NB4 (cell line): ENCODE data around the gene SCMH1.
"Not testable (repeated sequence)": the region's sequence is repeated elsewhere in the genome, so short reads cannot be mapped to it uniquely, and the experiment has no call there.

Source experiments
- DNase-seq: peaks from one replicate; pipeline ENCODE4 v3.0.0; 2010; ENCODE audit warnings: low read depth
- H3K4me3 ChIP-seq: one replicate; pipeline ENCODE4 v1.5.1; 2011; ENCODE audit warnings: mild to moderate bottlenecking, low read depth, low read length, moderate library complexity
- CTCF ChIP-seq: IDR thresholded peaks from one replicate; pipeline ENCODE4 v1.5.1; 2012; ENCODE audit warnings: low read depth, low read length
- MYC ChIP-seq: IDR thresholded peaks from 2 replicates; pipeline ENCODE4 v1.6.1; 2011; ENCODE audit warnings: low read depth, low read length
- POLR2A ChIP-seq: IDR thresholded peaks from 2 replicates; pipeline ENCODE4 v1.6.1; 2011; ENCODE audit warnings: mild to moderate bottlenecking; ENCODE audit not compliant: insufficient read length; ENCODE audit errors: extremely low read depth
- TF ChIP-seq, protein P1 (sequence below): IDR thresholded peaks from 2 replicates; pipeline ENCODE4 v1.6.1; 2011; ENCODE audit warnings: low read depth, low read length

SCMH1 gene

GRCh38 chr1:41138549-41138948 is 103.6 kb downstream of the SCMH1 start:
- DNase-seq: no peak
- TF ChIP-seq CTCF (no peak), MYC (no peak), POLR2A (no peak)
- TF ChIP-seq, protein P1, sequence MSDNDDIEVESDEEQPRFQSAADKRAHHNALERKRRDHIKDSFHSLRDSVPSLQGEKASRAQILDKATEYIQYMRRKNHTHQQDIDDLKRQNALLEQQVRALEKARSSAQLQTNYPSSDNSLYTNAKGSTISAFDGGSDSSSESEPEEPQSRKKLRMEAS: no peak
- H3K4me3 ChIP-seq: no peak overlapping the region

GRCh38 chr1:41135196-41135947 is 106.7 kb downstream of the SCMH1 start:
- DNase-seq: no peak
- TF ChIP-seq POLR2A: no peak
- H3K4me3 ChIP-seq: no peak overlapping the region

DNA sequence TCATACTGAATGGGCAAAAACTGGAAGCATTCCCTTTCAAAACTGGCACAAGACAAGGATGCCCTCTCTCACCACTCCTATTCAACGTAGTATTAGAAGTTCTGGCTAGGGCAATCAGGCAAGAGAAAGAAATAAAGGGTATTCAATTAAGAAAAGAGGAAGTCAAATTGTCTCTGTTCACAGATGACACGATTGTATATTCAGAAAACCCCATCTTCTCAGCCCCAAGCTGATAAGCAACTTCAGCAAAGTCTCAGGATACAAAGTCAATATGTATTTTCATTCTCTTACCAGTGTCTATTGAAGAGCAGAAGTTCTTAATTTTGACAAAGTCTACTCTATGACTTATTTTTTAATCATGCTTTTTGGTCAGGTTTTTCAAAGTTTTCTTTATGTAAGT is 107.8 kb downstream of the SCMH1 start:
- peak; percentile 4 for DNase-seq
- not testable (repeated sequence) for H3K4me3 ChIP-seq

- H3K4me3 ChIP-seq: no peak overlapping the region
- peak; percentile 44 for DNase-seq
- TF ChIP-seq CTCF (peak; percentile 38), POLR2A (no peak)
Observed at GRCh38 chr1:41122851-41123518, 119.1 kb downstream of the SCMH1 start.

DNA sequence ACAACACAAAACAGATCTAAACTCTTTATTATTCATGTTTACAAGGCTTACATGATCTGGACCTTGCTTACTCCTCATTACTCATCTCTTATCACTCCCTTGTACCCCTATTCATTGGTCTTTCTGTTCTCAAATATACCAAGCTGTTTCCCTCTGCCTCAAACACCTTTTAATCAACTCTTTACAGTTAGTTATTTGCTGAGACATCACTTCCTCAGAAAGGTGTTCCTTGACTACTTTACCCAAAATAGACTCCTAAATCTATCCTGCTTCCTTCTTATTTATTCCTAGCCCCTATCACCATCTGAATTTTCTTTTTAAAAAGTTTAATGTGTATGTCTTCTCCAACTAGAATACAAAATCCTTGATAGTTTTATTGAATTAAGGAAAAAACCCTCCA is 120.0 kb downstream of the SCMH1 start:
- no peak overlapping the region for H3K4me3 ChIP-seq
- no peak for DNase-seq
- TF ChIP-seq, protein P1: no peak
- TF ChIP-seq MYC: no peak
- no peak for TF ChIP-seq CTCF
- no peak for TF ChIP-seq POLR2A

DNA sequence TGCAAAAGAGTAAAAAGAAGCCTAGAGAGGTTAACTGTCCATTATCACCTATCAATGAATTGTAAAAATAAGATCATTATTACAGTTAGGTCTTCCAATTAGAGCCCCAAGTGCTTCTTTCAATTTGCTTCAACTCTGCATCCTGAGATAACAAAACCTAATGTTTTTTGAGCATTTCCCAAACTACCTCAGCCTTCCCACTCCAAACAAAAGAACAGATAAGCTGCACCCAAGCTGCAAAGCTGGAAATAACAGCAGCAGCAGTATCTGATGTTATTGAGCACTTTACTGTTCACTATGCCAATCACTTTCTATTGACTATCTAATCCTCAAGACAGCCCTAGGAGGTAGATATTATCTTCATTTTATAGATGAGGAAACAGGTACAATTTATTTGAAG is 123.5 kb downstream of the SCMH1 start:
- TF ChIP-seq CTCF: no peak
- no peak for TF ChIP-seq MYC
- TF ChIP-seq POLR2A: no peak
- TF ChIP-seq, protein P1: no peak
- no peak overlapping the region for H3K4me3 ChIP-seq
- no peak for DNase-seq

- DNase-seq, H3K4me3 ChIP-seq: not testable (repeated sequence)
Observed at GRCh38 chr1:41117241-41117640, 124.9 kb downstream of the SCMH1 start.
